Neural progenitor cell (in vitro differentiated cells): ENCODE measurements around the gene SERPINE1.

Experiments used
- CTCF ChIP-seq: fragments of 200-600 bp; sonication (generic); IDR thresholded peaks from 2 replicates; pipeline ENCODE4 v1.5.1; 2017; ENCODE audit warnings: antibody characterized with exemption, mild to moderate bottlenecking
- EZH2 ChIP-seq: fragments of 200-600 bp; sonication (generic); IDR thresholded peaks from 2 replicates; pipeline ENCODE4 v1.6.1; 2017; ENCODE audit warnings: antibody characterized with exemption, mild to moderate bottlenecking, moderate library complexity

GRCh38 chr7:101138213-101138870 is 11.4 kb downstream of the SERPINE1 start:
- TF ChIP-seq CTCF (peak; percentile 80), EZH2 (no peak)
